SK-N-SH (cell line): Measurements from ENCODE around the gene GHRHR. TPM values are rescaled to one million over a fixed set of nuclear protein-coding genes. Genes with fewer than 3 reads are reported as not detected.
A peak's percentile ranks its signal among the peaks of the same experiment; 100 is the strongest.

Experiments
- CTCF ChIA-PET: fragments of 300-600, 350-600 bp; formaldehyde crosslinking; extraction: SDS; loops from one replicate; lab custom pipeline; 2021; lab: Yijun Ruan, JAX
- POLR2A ChIA-PET: fragments of 350-600 bp; sonication (Branson Sonifier 250); formaldehyde crosslinking; extraction: SDS; loops from one replicate; lab custom pipeline; 2020; ENCODE audit warnings: antibody characterized with exemption, inconsistent platforms; lab: Yijun Ruan, JAX
- DNase-seq: peaks from one replicate; pipeline ENCODE4 v3.0.0; 2012
- H2AFZ ChIP-seq: fragments of 200-600 bp; sonication (generic); 2 replicates; pipeline ENCODE4 v1.8.1; 2016; ENCODE audit warnings: antibody characterized with exemption, mild to moderate bottlenecking, low read depth
- H3F3A ChIP-seq: fragments of 200-600 bp; sonication (generic); replicated peaks from 2 replicates; pipeline ENCODE3; 2016; ENCODE audit warnings: antibody characterized with exemption, mild to moderate bottlenecking; ENCODE audit not compliant: insufficient read depth
- H3K27ac ChIP-seq, 2 experiments: fragments of 200-500 bp in 1 of 2; fragments of 200-600 bp in 1 of 2; sonication (Bioruptor generic) in 1 of 2; sonication (generic), shearing (Covaris generic) in 1 of 2; 2 replicates each; pipeline versions ENCODE4 v1.5.1 to v1.6.1; 2014 to 2016; ENCODE audit warnings: low read depth in 2 of 2, inconsistent platforms in 1 of 2, low read length in 1 of 2, mild to moderate bottlenecking in 1 of 2, mixed read lengths in 1 of 2
- H3K27me3 ChIP-seq: fragments of 200-600 bp; sonication (generic), shearing (Covaris generic); 2 replicates; pipeline ENCODE4 v1.6.1; 2016; ENCODE audit warnings: mixed run types; ENCODE audit not compliant: insufficient read depth
- H3K36me3 ChIP-seq, 2 experiments: fragments of 200-500 bp in 1 of 2; fragments of 200-600 bp in 1 of 2; sonication (Bioruptor generic) in 1 of 2; sonication (generic) in 1 of 2; replicated peaks in 1 of 2; 2 replicates each; pipeline versions ENCODE3 to v1.5.1; 2014 to 2016; ENCODE audit warnings: low read length in 1 of 2, mild to moderate bottlenecking in 1 of 2; ENCODE audit not compliant: insufficient read depth in 2 of 2, control insufficient read depth in 1 of 2
- H3K4me1 ChIP-seq, 2 experiments: fragments of 200-500 bp in 1 of 2; fragments of 200-600 bp in 1 of 2; sonication (Bioruptor generic) in 1 of 2; sonication (generic), shearing (Covaris generic) in 1 of 2; 2 replicates each; pipeline versions ENCODE4 v1.5.1 to v1.6.1; 2014 to 2016; ENCODE audit warnings: low read depth in 1 of 2, low read length in 1 of 2, mixed run types in 1 of 2; ENCODE audit not compliant: insufficient read depth in 2 of 2, control insufficient read depth in 1 of 2
- H3K4me2 ChIP-seq: fragments of 200-600 bp; sonication (generic), shearing (Covaris generic); 2 replicates; pipeline ENCODE4 v1.6.1; 2017; ENCODE audit warnings: mixed run types
- H3K4me3 ChIP-seq, 2 experiments: fragments of 200-500 bp in 1 of 2; fragments of 200-600 bp in 1 of 2; sonication (Bioruptor generic) in 1 of 2; sonication (generic), shearing (Covaris generic) in 1 of 2; 2 replicates each; pipeline versions ENCODE4 v1.5.1 to v1.8.1; 2014 to 2016; ENCODE audit warnings: low read depth in 2 of 2, inconsistent platforms in 1 of 2, low read length in 1 of 2, mild to moderate bottlenecking in 1 of 2, mixed read lengths in 1 of 2, moderate library complexity in 1 of 2
- H3K79me2 ChIP-seq: fragments of 200-600 bp; sonication (generic); 2 replicates; pipeline ENCODE4 v1.8.1; 2017; ENCODE audit warnings: mild to moderate bottlenecking; ENCODE audit not compliant: insufficient read depth
- H3K9ac ChIP-seq: fragments of 200-600 bp; sonication (generic); 2 replicates; pipeline ENCODE4 v1.6.1; 2017; ENCODE audit warnings: mixed run types
- H3K9me2 ChIP-seq: fragments of 200-600 bp; sonication (generic); 2 replicates; pipeline ENCODE4 v1.6.1; 2017; ENCODE audit warnings: mixed run types
- H3K9me3 ChIP-seq: fragments of 200-600 bp; sonication (generic); 2 replicates; pipeline ENCODE4 v1.6.1; 2017; ENCODE audit warnings: mixed run types, mild to moderate bottlenecking, moderate library complexity
- H4K20me1 ChIP-seq: fragments of 200-600 bp; sonication (generic); 2 replicates; pipeline ENCODE4 v1.6.1; 2017; ENCODE audit warnings: mild to moderate bottlenecking, mixed run types; ENCODE audit not compliant: insufficient read depth
- ELF1 ChIP-seq: IDR thresholded peaks from 2 replicates; pipeline ENCODE4 v1.4.0; 2012
- EP300 ChIP-seq, 2 experiments: IDR thresholded peaks; 2 replicates each; pipeline versions ENCODE4 v1.4.0 to v1.6.1; 2012; ENCODE audit warnings: borderline replicate concordance in 1 of 2, low read depth in 1 of 2, low read length in 1 of 2
- EZH2phosphoT487 ChIP-seq: fragments of 200-600 bp; sonication (generic); IDR thresholded peaks from 2 replicates; pipeline ENCODE4 v1.6.1; 2017; ENCODE audit warnings: low read depth, mixed run types, mild to moderate bottlenecking, antibody characterized with exemption, moderate library complexity, borderline replicate concordance
- FOXJ3 ChIP-seq: sonication (generic); formaldehyde crosslinking; IDR thresholded peaks from 2 replicates; pipeline ENCODE4 v1.5.1; 2020; ENCODE audit warnings: mild to moderate bottlenecking, missing genetic modification reagents
- FOXM1 ChIP-seq: IDR thresholded peaks from 2 replicates; pipeline ENCODE4 v1.4.0; 2012; ENCODE audit warnings: low read depth, mild to moderate bottlenecking
- GATA2 ChIP-seq: sonication (generic); formaldehyde crosslinking; IDR thresholded peaks from 2 replicates; pipeline ENCODE4 v1.5.0; 2020; ENCODE audit warnings: mild to moderate bottlenecking, missing genetic modification reagents
- IRF3 ChIP-seq: fragments of 150-350 bp; IDR thresholded peaks from 2 replicates; pipeline ENCODE4 v1.6.1; 2016; ENCODE audit warnings: mild to moderate bottlenecking, low read depth, low read length
- JUND ChIP-seq: IDR thresholded peaks from 2 replicates; pipeline ENCODE4 v1.4.0; 2012
- MEF2A ChIP-seq: IDR thresholded peaks from 2 replicates; pipeline ENCODE4 v1.4.0; 2012; ENCODE audit warnings: low read depth, borderline replicate concordance
- MXI1 ChIP-seq: IDR thresholded peaks from 2 replicates; pipeline ENCODE4 v1.6.1; 2012; ENCODE audit warnings: mild to moderate bottlenecking, low read depth, low read length, improper control_type of control experiment
- NFIC ChIP-seq: IDR thresholded peaks from 2 replicates; pipeline ENCODE4 v1.4.0; 2012; ENCODE audit warnings: borderline replicate concordance
- NRF1 ChIP-seq: IDR thresholded peaks from 2 replicates; pipeline ENCODE4 v1.6.1; 2012; ENCODE audit warnings: low read depth, mild to moderate bottlenecking, low read length
- POLR2AphosphoS5 ChIP-seq: IDR thresholded peaks from 2 replicates; pipeline ENCODE4 v1.6.1; 2012; ENCODE audit warnings: low read depth, low read length
- RAD21 ChIP-seq: IDR thresholded peaks from 2 replicates; pipeline ENCODE4 v1.6.1; 2012; ENCODE audit warnings: mild to moderate bottlenecking, low read length
- RCOR1 ChIP-seq: fragments of 150-350 bp; IDR thresholded peaks from 2 replicates; pipeline ENCODE4 v1.6.1; 2017; ENCODE audit warnings: antibody characterized with exemption, low read length
- RXRA ChIP-seq: IDR thresholded peaks from 2 replicates; pipeline ENCODE4 v1.4.0; 2012; ENCODE audit warnings: low read depth, mild to moderate bottlenecking, borderline replicate concordance
- SIN3A ChIP-seq: IDR thresholded peaks from 2 replicates; pipeline ENCODE4 v1.6.1; 2012; ENCODE audit warnings: low read depth, mild to moderate bottlenecking, low read length, moderate library complexity, borderline replicate concordance
- SMC3 ChIP-seq: IDR thresholded peaks from 2 replicates; pipeline ENCODE4 v1.6.1; 2012; ENCODE audit warnings: low read depth, low read length, improper control_type of control experiment
- TAF1 ChIP-seq: IDR thresholded peaks from 2 replicates; pipeline ENCODE4 v1.6.1; 2012; ENCODE audit warnings: low read depth, mild to moderate bottlenecking, low read length, moderate library complexity, borderline replicate concordance
- TCF12 ChIP-seq: IDR thresholded peaks from 2 replicates; pipeline ENCODE4 v1.4.0; 2012
- TEAD4 ChIP-seq: IDR thresholded peaks from 2 replicates; pipeline ENCODE4 v1.4.0; 2012; ENCODE audit warnings: mild to moderate bottlenecking, borderline replicate concordance; ENCODE audit not compliant: insufficient read depth
- USF1 ChIP-seq: IDR thresholded peaks from 2 replicates; pipeline ENCODE4 v1.4.0; 2012; ENCODE audit warnings: low read depth, borderline replicate concordance
- YY1 ChIP-seq: IDR thresholded peaks from 2 replicates; pipeline ENCODE4 v1.4.0; 2012; ENCODE audit warnings: low read depth, mild to moderate bottlenecking
- WGBS: methylation state at CpG from one replicate; pipeline ENCODE4 v1.1.6; 2017; ENCODE audit warnings: low lambda C conversion rate; 5-methylcytosine and 5-hydroxymethylcytosine counted together
- polyA plus RNA-seq, 3 experiments: library from polyadenylated mRNA; depleted of rRNA; stranded (reverse); fragments of >200 nt; gene quantifications; 2 replicates each; pipeline ENCODE4 v1.2.3, GENCODE V29; 2012
- TF ChIP-seq, protein P1 (sequence below): fragments of 150-350 bp; IDR thresholded peaks from 2 replicates; pipeline ENCODE4 v1.6.1; 2017; ENCODE audit warnings: antibody characterized with exemption, low read length, low read depth, borderline replicate concordance
- TF ChIP-seq, protein P2 (sequence below): fragments of 200-600 bp; sonication (generic); IDR thresholded peaks from 2 replicates; pipeline ENCODE4 v1.6.1; 2017; ENCODE audit warnings: antibody characterized with exemption, mild to moderate bottlenecking, moderate library complexity
- TF ChIP-seq, protein P3 (sequence below): IDR thresholded peaks from 2 replicates; pipeline ENCODE4 v1.4.0; 2012; ENCODE audit warnings: low read depth
- TF ChIP-seq, protein P4 (sequence below): IDR thresholded peaks from 2 replicates; pipeline ENCODE4 v1.6.1; 2012; ENCODE audit warnings: mild to moderate bottlenecking, low read depth, low read length, moderate library complexity

The GHRHR gene
- polyA plus RNA-seq, 1 of the 3 experiments (the other 2 are of a cell fraction), result not detected

- CTCF ChIA-PET, result interaction anchor here (0.6 to 9.6 kb wide), 11 partner anchors 9 to 195 kb away, joined by 3 to 103 read pairs (median 6); partner anchors contain the start of gene AQP1
- no peaks in the 10 kb centered on the region for H3F3A ChIP-seq
- POLR2A ChIA-PET, result interaction anchor here (0.8 to 1.5 kb wide), 2 partner anchors 8 to 123 kb away, joined by 3 to 4 read pairs; no protein-coding TSS in a partner anchor
- peak; percentile 83 for DNase-seq
- no peak overlapping the region for H3K9ac ChIP-seq
- WGBS, result 32% methylated on average over 8 of the region's 8 CpGs
- H3K9me2 ChIP-seq, result no peaks in the 10 kb centered on the region
- H3K4me3 ChIP-seq, result no peak overlapping the region
- no peaks in the 10 kb centered on the region for H3K79me2 ChIP-seq
- H3K4me1 ChIP-seq, result peaks cover 0 to 36% of the 10 kb centered on the region in 2 experiments; a peak in 1 of 4 replicates
- no peaks in the 10 kb centered on the region for H3K27me3 ChIP-seq
- H2AFZ ChIP-seq, result no peak overlapping the region
- H3K36me3 ChIP-seq, result no peaks in the 10 kb centered on the region
- H4K20me1 ChIP-seq, result no peaks in the 10 kb centered on the region
- no peaks in the 10 kb centered on the region for H3K9me3 ChIP-seq
- peak overlapping the region in 1 of 2 experiments; percentile 1; a peak in 1 of 4 replicates for H3K27ac ChIP-seq
- no peak overlapping the region for H3K4me2 ChIP-seq
- TF ChIP-seq FOXJ3 (peak; percentile 77), TEAD4 (no peak), FOXM1 (no peak), EZH2phosphoT487 (no peak), MEF2A (no peak), TCF12 (peak; percentile 66; the same call in 1 of the 2 replicates), GATA2 (peak; percentile 25; the same call in 1 of the 2 replicates), IRF3 (no peak), JUND (no peak), TAF1 (no peak), RAD21 (no peak), NFIC (no peak), YY1 (no peak), USF1 (no peak), NRF1 (no peak), RXRA (no peak), EP300 (IDR thresholded peaks at IDR 0.05; ENCODE audit: borderline replicate concordance in 1 of 2, low read depth in 1 of 2, low read length in 1 of 2) (peak in 1 of 2 experiments; percentile 72; a peak in 2 of 4 replicates), POLR2AphosphoS5 (no peak), SMC3 (no peak), MXI1 (peak; percentile 91), RCOR1 (no peak), ELF1 (no peak), SIN3A (no peak)
- TF ChIP-seq, protein P1, sequence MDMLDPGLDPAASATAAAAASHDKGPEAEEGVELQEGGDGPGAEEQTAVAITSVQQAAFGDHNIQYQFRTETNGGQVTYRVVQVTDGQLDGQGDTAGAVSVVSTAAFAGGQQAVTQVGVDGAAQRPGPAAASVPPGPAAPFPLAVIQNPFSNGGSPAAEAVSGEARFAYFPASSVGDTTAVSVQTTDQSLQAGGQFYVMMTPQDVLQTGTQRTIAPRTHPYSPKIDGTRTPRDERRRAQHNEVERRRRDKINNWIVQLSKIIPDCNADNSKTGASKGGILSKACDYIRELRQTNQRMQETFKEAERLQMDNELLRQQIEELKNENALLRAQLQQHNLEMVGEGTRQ, result no peak
- TF ChIP-seq, protein P2, sequence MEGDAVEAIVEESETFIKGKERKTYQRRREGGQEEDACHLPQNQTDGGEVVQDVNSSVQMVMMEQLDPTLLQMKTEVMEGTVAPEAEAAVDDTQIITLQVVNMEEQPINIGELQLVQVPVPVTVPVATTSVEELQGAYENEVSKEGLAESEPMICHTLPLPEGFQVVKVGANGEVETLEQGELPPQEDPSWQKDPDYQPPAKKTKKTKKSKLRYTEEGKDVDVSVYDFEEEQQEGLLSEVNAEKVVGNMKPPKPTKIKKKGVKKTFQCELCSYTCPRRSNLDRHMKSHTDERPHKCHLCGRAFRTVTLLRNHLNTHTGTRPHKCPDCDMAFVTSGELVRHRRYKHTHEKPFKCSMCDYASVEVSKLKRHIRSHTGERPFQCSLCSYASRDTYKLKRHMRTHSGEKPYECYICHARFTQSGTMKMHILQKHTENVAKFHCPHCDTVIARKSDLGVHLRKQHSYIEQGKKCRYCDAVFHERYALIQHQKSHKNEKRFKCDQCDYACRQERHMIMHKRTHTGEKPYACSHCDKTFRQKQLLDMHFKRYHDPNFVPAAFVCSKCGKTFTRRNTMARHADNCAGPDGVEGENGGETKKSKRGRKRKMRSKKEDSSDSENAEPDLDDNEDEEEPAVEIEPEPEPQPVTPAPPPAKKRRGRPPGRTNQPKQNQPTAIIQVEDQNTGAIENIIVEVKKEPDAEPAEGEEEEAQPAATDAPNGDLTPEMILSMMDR, result no peak
- TF ChIP-seq, protein P3, sequence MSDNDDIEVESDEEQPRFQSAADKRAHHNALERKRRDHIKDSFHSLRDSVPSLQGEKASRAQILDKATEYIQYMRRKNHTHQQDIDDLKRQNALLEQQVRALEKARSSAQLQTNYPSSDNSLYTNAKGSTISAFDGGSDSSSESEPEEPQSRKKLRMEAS, result no peak
- TF ChIP-seq, protein P4, sequence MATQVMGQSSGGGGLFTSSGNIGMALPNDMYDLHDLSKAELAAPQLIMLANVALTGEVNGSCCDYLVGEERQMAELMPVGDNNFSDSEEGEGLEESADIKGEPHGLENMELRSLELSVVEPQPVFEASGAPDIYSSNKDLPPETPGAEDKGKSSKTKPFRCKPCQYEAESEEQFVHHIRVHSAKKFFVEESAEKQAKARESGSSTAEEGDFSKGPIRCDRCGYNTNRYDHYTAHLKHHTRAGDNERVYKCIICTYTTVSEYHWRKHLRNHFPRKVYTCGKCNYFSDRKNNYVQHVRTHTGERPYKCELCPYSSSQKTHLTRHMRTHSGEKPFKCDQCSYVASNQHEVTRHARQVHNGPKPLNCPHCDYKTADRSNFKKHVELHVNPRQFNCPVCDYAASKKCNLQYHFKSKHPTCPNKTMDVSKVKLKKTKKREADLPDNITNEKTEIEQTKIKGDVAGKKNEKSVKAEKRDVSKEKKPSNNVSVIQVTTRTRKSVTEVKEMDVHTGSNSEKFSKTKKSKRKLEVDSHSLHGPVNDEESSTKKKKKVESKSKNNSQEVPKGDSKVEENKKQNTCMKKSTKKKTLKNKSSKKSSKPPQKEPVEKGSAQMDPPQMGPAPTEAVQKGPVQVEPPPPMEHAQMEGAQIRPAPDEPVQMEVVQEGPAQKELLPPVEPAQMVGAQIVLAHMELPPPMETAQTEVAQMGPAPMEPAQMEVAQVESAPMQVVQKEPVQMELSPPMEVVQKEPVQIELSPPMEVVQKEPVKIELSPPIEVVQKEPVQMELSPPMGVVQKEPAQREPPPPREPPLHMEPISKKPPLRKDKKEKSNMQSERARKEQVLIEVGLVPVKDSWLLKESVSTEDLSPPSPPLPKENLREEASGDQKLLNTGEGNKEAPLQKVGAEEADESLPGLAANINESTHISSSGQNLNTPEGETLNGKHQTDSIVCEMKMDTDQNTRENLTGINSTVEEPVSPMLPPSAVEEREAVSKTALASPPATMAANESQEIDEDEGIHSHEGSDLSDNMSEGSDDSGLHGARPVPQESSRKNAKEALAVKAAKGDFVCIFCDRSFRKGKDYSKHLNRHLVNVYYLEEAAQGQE, result no peak
Measured at GRCh38 chr7:30930621-30931020, 33.1 kb upstream of the GHRHR start.
